ENCODE measurements around the gene ARHGEF2. TPM values are rescaled to one million over a fixed set of nuclear protein-coding genes. Genes with fewer than 3 reads are reported as not detected.

ARHGEF2 gene
- total and polyA plus RNA-seq, 2 donors from 2014 or later: 32.3 to 99.6 TPM

DNA sequence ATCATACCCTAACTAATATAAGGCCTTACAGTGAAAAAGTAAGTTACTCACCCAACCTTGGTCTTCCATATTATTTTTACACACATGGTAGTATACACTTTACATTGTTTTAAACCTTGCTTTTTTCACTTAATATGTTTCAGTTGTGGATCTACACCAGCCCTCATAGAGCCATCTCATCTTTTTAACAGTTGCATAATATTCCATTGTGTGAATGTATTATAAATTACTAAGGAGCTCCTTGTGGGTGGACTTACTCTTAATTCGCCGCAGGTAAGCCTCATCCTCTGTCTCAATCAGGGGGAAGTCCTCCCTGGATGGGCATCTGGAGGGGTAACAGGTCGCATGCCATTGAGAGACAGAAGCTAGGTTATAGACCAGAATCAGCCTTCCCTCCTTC lies 23.7 kb downstream of the ARHGEF2 start:
- Histone ChIP-seq H3K27me3 (ENCODE audit: control insufficient read depth, insufficient read depth, low read length) (no peaks in the 10 kb centered on the region), H3K27ac (ENCODE audit: low read depth in 2 of 2, low read length in 2 of 2) (no peak overlapping the region), H3K4me1 (ENCODE audit: control insufficient read depth in 2 of 3, insufficient read depth in 2 of 3, low read depth in 1 of 3, low read length in 3 of 3) (no peaks in the 10 kb centered on the region), H3K9ac (ENCODE audit: low read length in 3 of 3) (no peak overlapping the region), H3K4me3 (ENCODE audit: low read length in 3 of 3) (no peak overlapping the region), H3K9me3 (ENCODE audit: control insufficient read depth in 2 of 3, insufficient read depth in 1 of 3, low read length in 3 of 3) (no peaks in the 10 kb centered on the region), H3K36me3 (ENCODE audit: control insufficient read depth in 2 of 3, insufficient read depth in 3 of 3, low read length in 3 of 3) (peaks cover 18 to 28% (median 20%) of the 10 kb centered on the region in 3 donors)
- FAIRE-seq: no peak
- TF ChIP-seq, protein P1, sequence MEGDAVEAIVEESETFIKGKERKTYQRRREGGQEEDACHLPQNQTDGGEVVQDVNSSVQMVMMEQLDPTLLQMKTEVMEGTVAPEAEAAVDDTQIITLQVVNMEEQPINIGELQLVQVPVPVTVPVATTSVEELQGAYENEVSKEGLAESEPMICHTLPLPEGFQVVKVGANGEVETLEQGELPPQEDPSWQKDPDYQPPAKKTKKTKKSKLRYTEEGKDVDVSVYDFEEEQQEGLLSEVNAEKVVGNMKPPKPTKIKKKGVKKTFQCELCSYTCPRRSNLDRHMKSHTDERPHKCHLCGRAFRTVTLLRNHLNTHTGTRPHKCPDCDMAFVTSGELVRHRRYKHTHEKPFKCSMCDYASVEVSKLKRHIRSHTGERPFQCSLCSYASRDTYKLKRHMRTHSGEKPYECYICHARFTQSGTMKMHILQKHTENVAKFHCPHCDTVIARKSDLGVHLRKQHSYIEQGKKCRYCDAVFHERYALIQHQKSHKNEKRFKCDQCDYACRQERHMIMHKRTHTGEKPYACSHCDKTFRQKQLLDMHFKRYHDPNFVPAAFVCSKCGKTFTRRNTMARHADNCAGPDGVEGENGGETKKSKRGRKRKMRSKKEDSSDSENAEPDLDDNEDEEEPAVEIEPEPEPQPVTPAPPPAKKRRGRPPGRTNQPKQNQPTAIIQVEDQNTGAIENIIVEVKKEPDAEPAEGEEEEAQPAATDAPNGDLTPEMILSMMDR (IDR thresholded peaks at IDR 0.05; ENCODE audit: borderline replicate concordance, extremely low read depth, insufficient read depth): no peak
- intact Hi-C loops (cut with DNase I): no loop called here
- DNase-seq: no peak

DNA sequence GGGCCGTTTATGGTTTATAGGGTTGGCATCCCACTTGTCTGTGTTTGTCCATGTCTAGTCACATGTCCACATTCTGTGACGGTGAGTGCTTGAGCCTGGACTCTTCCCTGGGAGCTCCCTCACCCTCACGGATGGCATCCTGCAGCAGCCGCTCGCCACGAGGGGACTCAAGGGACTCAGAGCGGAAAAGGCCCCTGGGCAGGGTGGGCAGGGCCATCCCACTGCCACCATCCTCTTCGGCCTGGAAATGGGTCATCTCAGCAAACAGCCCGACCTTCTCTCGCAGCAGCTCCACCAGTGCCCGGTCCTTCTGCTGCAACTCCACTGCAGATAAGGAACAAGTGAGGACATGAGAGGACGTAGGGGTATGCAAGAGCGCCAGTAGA lies 25.8 kb downstream of the ARHGEF2 start:
- peaks cover 12 to 28% (median 15%) of the 10 kb centered on the region in 3 donors for H3K36me3 ChIP-seq (ENCODE audit: control insufficient read depth in 2 of 3, insufficient read depth in 3 of 3, low read length in 3 of 3)
- intact Hi-C loops (cut with DNase I): no loop called here
- no peak overlapping the region for H3K27ac ChIP-seq (ENCODE audit: low read depth in 2 of 2, low read length in 2 of 2)
- no peak overlapping the region for H3K9ac ChIP-seq (ENCODE audit: low read length in 3 of 3)
- no peaks in the 10 kb centered on the region for H3K27me3 ChIP-seq (ENCODE audit: control insufficient read depth, insufficient read depth, low read length)
- H3K4me3 ChIP-seq (ENCODE audit: low read length in 3 of 3): no peak overlapping the region
- no peak for FAIRE-seq
- DNase-seq: no peak
- TF ChIP-seq, protein P1 (IDR thresholded peaks at IDR 0.05; ENCODE audit: borderline replicate concordance, extremely low read depth, insufficient read depth): no peak
- no peaks in the 10 kb centered on the region for H3K9me3 ChIP-seq (ENCODE audit: control insufficient read depth in 2 of 3, insufficient read depth in 1 of 3, low read length in 3 of 3)
- H3K4me1 ChIP-seq (ENCODE audit: control insufficient read depth in 2 of 3, insufficient read depth in 2 of 3, low read depth in 1 of 3, low read length in 3 of 3): no peaks in the 10 kb centered on the region

DNA sequence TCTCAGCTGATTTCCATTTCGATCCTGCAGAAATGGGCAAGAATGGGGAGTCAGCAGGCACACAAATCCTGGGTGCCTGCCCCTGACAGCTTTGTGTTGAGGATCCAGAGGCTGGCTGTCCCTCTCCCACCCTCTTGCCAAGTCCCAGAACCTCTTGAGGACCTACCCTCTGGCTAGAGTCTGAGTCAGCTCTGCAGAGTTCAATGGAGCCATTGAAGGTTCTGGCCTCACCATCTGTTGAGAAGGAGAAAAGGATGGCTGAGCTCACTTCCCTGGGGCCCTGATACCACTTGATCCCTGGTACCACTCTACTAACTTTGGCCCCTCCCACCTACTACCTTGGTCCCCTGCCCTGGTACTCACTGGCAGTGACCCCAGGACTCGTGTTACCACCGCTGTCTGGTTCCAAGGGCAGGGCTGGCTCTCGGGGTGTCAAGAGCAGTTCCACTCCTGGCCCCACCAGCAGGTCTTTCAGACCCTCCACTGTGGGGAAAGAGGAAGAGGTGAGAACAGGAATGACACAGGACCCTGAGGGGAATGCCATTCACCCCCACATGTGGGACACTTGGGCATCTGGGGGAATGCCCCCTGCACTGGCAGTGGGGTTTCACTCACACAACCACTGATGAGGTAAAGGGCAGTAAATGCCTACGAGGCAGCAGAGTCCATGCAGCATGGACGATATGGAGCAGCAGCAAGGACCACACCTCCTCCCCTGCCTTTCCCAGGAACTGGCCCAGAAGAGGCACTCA lies 26.4 kb downstream of the ARHGEF2 start:
- H3K9me3 ChIP-seq (ENCODE audit: control insufficient read depth in 2 of 3, insufficient read depth in 1 of 3, low read length in 3 of 3): no peaks in the 10 kb centered on the region
- peaks cover 12 to 27% (median 15%) of the 10 kb centered on the region in 3 donors for H3K36me3 ChIP-seq (ENCODE audit: control insufficient read depth in 2 of 3, insufficient read depth in 3 of 3, low read length in 3 of 3)
- H3K4me1 ChIP-seq (ENCODE audit: control insufficient read depth in 2 of 3, insufficient read depth in 2 of 3, low read depth in 1 of 3, low read length in 3 of 3): no peaks in the 10 kb centered on the region
- H3K4me3 ChIP-seq (ENCODE audit: low read length in 3 of 3): no peak overlapping the region
- DNase-seq (peak in 2 of 5 donors; percentile 16 to 28), FAIRE-seq (no peak)
- intact Hi-C loops (cut with DNase I): no loop called here
- no peak overlapping the region for H3K27ac ChIP-seq (ENCODE audit: low read depth in 2 of 2, low read length in 2 of 2)
- TF ChIP-seq, protein P1 (IDR thresholded peaks at IDR 0.05; ENCODE audit: borderline replicate concordance, extremely low read depth, insufficient read depth): no peak
- no peaks in the 10 kb centered on the region for H3K27me3 ChIP-seq (ENCODE audit: control insufficient read depth, insufficient read depth, low read length)
- H3K9ac ChIP-seq (ENCODE audit: low read length in 3 of 3): no peak overlapping the region

Measured in kidney (tissue), 14 donors.